Measurements from ENCODE around the gene RALGAPA2. TPM values are rescaled to one million over a fixed set of nuclear protein-coding genes. Genes with fewer than 3 reads are reported as not detected.

RALGAPA2 gene
- total RNA-seq, 1 donor from 2014 or later = 73.8 TPM

- Histone ChIP-seq H3K9me3 (no peaks in the 10 kb centered on the region), H3K36me3 (peaks cover 21% of the 10 kb centered on the region), H3K4me3 (no peak overlapping the region), H3K27me3 (ENCODE audit: low read depth) (no peaks in the 10 kb centered on the region), H3K4me1 (no peaks in the 10 kb centered on the region), H3K27ac (no peak overlapping the region)
- no peak for DNase-seq
- intact Hi-C loops (cut with DNase I) = no loop called here
- no peak for ATAC-seq
- TF ChIP-seq CTCF (IDR thresholded peaks at IDR 0.05) = no peak
Observed at GRCh38 chr20:20412750-20413149, 299.7 kb downstream of the RALGAPA2 start.

- Histone ChIP-seq H3K4me3 (no peak overlapping the region), H3K9me3 (no peaks in the 10 kb centered on the region), H3K4me1 (no peaks in the 10 kb centered on the region), H3K36me3 (peaks cover 16% of the 10 kb centered on the region), H3K27ac (no peak overlapping the region), H3K27me3 (ENCODE audit: low read depth) (no peaks in the 10 kb centered on the region)
- DNase-seq (no peak), ATAC-seq (no peak)
- no peak for TF ChIP-seq CTCF (IDR thresholded peaks at IDR 0.05)
- intact Hi-C loops (cut with DNase I) = no loop called here
Observed at GRCh38 chr20:20411836-20412235, 300.6 kb downstream of the RALGAPA2 start.

- H3K4me3 ChIP-seq = no peak overlapping the region
- TF ChIP-seq CTCF (IDR thresholded peaks at IDR 0.05) = no peak
- ATAC-seq (no peak), DNase-seq (no peak)
- intact Hi-C loops (cut with DNase I) = no loop called here
- H3K36me3 ChIP-seq = peaks cover 14% of the 10 kb centered on the region
- no peak overlapping the region for H3K27ac ChIP-seq
- H3K27me3 ChIP-seq (ENCODE audit: low read depth) = no peaks in the 10 kb centered on the region
- H3K9me3 ChIP-seq = no peaks in the 10 kb centered on the region
- H3K4me1 ChIP-seq = no peaks in the 10 kb centered on the region
Observed at GRCh38 chr20:20411402-20411801, 301.0 kb downstream of the RALGAPA2 start.

- H3K4me3 ChIP-seq = no peak overlapping the region
- DNase-seq = no peak
- H3K27ac ChIP-seq = no peak overlapping the region
- intact Hi-C loops (cut with DNase I) = no loop called here
- no peaks in the 10 kb centered on the region for H3K27me3 ChIP-seq (ENCODE audit: low read depth)
- H3K9me3 ChIP-seq = no peaks in the 10 kb centered on the region
- peak in 1 of 2 donors; percentile 52 for ATAC-seq
- peaks cover 14% of the 10 kb centered on the region for H3K36me3 ChIP-seq
- TF ChIP-seq CTCF (IDR thresholded peaks at IDR 0.05) = no peak
- H3K4me1 ChIP-seq = no peaks in the 10 kb centered on the region
Observed at GRCh38 chr20:20410678-20411077, 301.8 kb downstream of the RALGAPA2 start.

GRCh38 chr20:20409331-20409730 is 303.1 kb downstream of the RALGAPA2 start:
- Histone ChIP-seq H3K9me3 (no peaks in the 10 kb centered on the region), H3K4me3 (no peak overlapping the region), H3K27me3 (ENCODE audit: low read depth) (no peaks in the 10 kb centered on the region), H3K27ac (no peak overlapping the region), H3K4me1 (no peaks in the 10 kb centered on the region), H3K36me3 (peaks cover 14% of the 10 kb centered on the region)
- no peak for TF ChIP-seq CTCF (IDR thresholded peaks at IDR 0.05)
- DNase-seq = no peak
- intact Hi-C loops (cut with DNase I) = no loop called here
- ATAC-seq = no peak
